ENCODE results near the gene MCM9. TPM values are rescaled to one million over a fixed set of nuclear protein-coding genes. Genes with fewer than 3 reads are reported as not detected.
"Not testable (repeated sequence)": the region's sequence is repeated elsewhere in the genome, so short reads cannot be mapped to it uniquely, and the experiment has no call there.

Gene MCM9
- total and polyA plus RNA-seq, 2 donors (not counting 1 experiment from before 2014, with no cell fraction given) = 1.2 to 9.6 TPM

DNA sequence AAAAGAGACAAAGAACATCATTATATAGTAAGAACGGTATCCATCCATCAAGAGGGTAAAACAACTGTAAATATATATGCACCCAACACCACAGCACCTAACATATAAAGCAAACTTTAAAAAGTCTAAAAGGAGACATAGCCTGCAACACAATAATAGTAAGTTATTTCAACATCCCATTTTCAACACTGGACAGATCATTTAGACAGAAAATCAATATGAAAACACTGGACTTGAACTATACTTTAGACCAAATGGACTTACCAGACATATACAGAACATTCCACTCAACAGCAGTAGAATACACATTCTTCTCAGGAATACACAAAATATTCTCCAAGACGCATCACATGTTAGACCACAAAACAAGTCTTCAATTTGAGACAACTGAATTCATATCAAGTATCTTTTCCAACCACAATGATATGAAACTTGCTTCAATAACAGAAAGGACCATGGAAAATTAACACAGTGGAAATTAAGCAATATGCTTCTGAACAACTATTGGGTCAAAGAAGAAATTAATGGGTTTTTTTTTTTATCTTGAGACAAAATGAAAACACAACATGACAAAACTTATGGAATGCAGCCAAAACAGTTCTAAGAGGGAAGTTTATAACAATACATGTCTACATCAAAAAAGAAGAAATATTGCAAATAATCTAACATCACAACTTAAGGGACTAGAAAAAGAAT lies 64.9 kb downstream of the MCM9 start:
- no peak overlapping the region for H3K4me3 ChIP-seq (replicated peaks in 1 of 4; ENCODE audit: control extremely low read depth in 1 of 4, insufficient read depth in 1 of 4, low read depth in 3 of 4, low read length in 4 of 4)
- peak; percentile 46 to 65 for DNase-seq (ENCODE audit: low read depth in 2 of 2)
- no peak overlapping the region for H3K9ac ChIP-seq (ENCODE audit: insufficient read depth, low read length)
- H3K4me2 ChIP-seq (ENCODE audit: extremely low read depth, insufficient read depth, low read length) = no peak overlapping the region
- no peaks in the 10 kb centered on the region for H3K27me3 ChIP-seq (ENCODE audit: control insufficient read depth, insufficient read depth, low read length)
- no peak overlapping the region for H2AFZ ChIP-seq (ENCODE audit: low read length)
- TF ChIP-seq EZH2 (IDR thresholded peaks at IDR 0.05; ENCODE audit: low read length, missing control alignments) (no peak), CTCF (conservative IDR thresholded peaks at IDR 0.05 in 1 of 2, IDR thresholded peaks at IDR 0.05 in 1 of 2; ENCODE audit: low read depth in 1 of 2, low read length in 2 of 2) (no peak)
- no peaks in the 10 kb centered on the region for H3K36me3 ChIP-seq (ENCODE audit: control insufficient read depth, insufficient read depth, low read length)
- no peaks in the 10 kb centered on the region for H3K4me1 ChIP-seq (ENCODE audit: control insufficient read depth, extremely low read depth, insufficient read depth, low read length)
- H4K20me1 ChIP-seq (ENCODE audit: control insufficient read depth, extremely low read depth, insufficient read depth, low read length) = no peaks in the 10 kb centered on the region
- no peaks in the 10 kb centered on the region for H3K79me2 ChIP-seq (ENCODE audit: control insufficient read depth, insufficient read depth, low read length)
- no peak overlapping the region for H3K27ac ChIP-seq (ENCODE audit: insufficient read depth, low read length)
- H3K9me3 ChIP-seq (ENCODE audit: control insufficient read depth, insufficient read depth, low read depth, low read length) = no peaks in the 10 kb centered on the region

- Histone ChIP-seq H3K4me3 (replicated peaks in 1 of 4; ENCODE audit: control extremely low read depth in 1 of 4, insufficient read depth in 1 of 4, low read depth in 3 of 4, low read length in 4 of 4) (no peak overlapping the region), H4K20me1 (ENCODE audit: control insufficient read depth, extremely low read depth, insufficient read depth, low read length) (no peaks in the 10 kb centered on the region), H3K9ac (ENCODE audit: insufficient read depth, low read length) (no peak overlapping the region), H3K36me3 (ENCODE audit: control insufficient read depth, insufficient read depth, low read length) (no peaks in the 10 kb centered on the region), H3K4me1 (ENCODE audit: control insufficient read depth, extremely low read depth, insufficient read depth, low read length) (no peaks in the 10 kb centered on the region), H3K27ac (ENCODE audit: insufficient read depth, low read length) (no peak overlapping the region), H3K9me3 (ENCODE audit: control insufficient read depth, insufficient read depth, low read depth, low read length) (no peaks in the 10 kb centered on the region), H3K4me2 (ENCODE audit: extremely low read depth, insufficient read depth, low read length) (no peak overlapping the region), H2AFZ (ENCODE audit: low read length) (no peak overlapping the region), H3K27me3 (ENCODE audit: control insufficient read depth, insufficient read depth, low read length) (no peaks in the 10 kb centered on the region), H3K79me2 (ENCODE audit: control insufficient read depth, insufficient read depth, low read length) (no peaks in the 10 kb centered on the region)
- DNase-seq (ENCODE audit: low read depth in 2 of 2) = peak; percentile 12 to 79
- TF ChIP-seq EZH2 (IDR thresholded peaks at IDR 0.05; ENCODE audit: low read length, missing control alignments) = no peak
- TF ChIP-seq CTCF (conservative IDR thresholded peaks at IDR 0.05 in 1 of 2, IDR thresholded peaks at IDR 0.05 in 1 of 2; ENCODE audit: low read depth in 1 of 2, low read length in 2 of 2) = no peak
Observed at GRCh38 chr6:118869350-118869749, 65.6 kb downstream of the MCM9 start.

DNA sequence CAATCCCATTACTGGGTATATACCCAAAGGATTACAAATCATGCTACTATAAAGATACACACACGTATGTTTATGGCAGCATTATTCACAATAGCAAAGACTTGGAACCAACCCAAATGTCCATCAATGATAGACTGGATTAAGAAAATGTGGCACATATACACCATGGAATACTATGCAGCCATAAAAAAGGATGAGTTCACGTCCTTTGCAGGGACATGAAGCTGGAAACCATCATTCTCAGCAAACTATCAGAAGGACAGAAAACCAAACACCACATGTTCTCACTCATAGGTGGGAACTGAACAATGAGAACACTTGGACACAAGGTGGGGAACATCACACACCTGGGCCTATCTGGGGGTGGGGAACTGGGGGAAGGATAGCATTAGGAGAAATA lies 66.1 kb downstream of the MCM9 start:
- H3K4me3 ChIP-seq (replicated peaks in 1 of 4; ENCODE audit: control extremely low read depth in 1 of 4, insufficient read depth in 1 of 4, low read depth in 3 of 4, low read length in 4 of 4); H2AFZ ChIP-seq (ENCODE audit: low read length); H3K4me2 ChIP-seq (ENCODE audit: extremely low read depth, insufficient read depth, low read length); H3K9ac ChIP-seq (ENCODE audit: insufficient read depth, low read length); H3K36me3 ChIP-seq (ENCODE audit: control insufficient read depth, insufficient read depth, low read length); H3K27me3 ChIP-seq (ENCODE audit: control insufficient read depth, insufficient read depth, low read length); H3K79me2 ChIP-seq (ENCODE audit: control insufficient read depth, insufficient read depth, low read length); DNase-seq (ENCODE audit: low read depth in 2 of 2); H3K4me1 ChIP-seq (ENCODE audit: control insufficient read depth, extremely low read depth, insufficient read depth, low read length); H3K9me3 ChIP-seq (ENCODE audit: control insufficient read depth, insufficient read depth, low read depth, low read length); H4K20me1 ChIP-seq (ENCODE audit: control insufficient read depth, extremely low read depth, insufficient read depth, low read length); H3K27ac ChIP-seq (ENCODE audit: insufficient read depth, low read length): not testable (repeated sequence)
